GM18511 (cell line): ENCODE data around the gene TBC1D4.

Experiments used
- ATAC-seq: cut with Tn5 transposase; IDR thresholded peaks from one replicate; pipeline ENCODE4 v1.9.1; 2021; ENCODE audit warnings: mild to moderate bottlenecking, moderate library complexity; ENCODE audit not compliant: unreplicated experiment

Gene TBC1D4

DNA sequence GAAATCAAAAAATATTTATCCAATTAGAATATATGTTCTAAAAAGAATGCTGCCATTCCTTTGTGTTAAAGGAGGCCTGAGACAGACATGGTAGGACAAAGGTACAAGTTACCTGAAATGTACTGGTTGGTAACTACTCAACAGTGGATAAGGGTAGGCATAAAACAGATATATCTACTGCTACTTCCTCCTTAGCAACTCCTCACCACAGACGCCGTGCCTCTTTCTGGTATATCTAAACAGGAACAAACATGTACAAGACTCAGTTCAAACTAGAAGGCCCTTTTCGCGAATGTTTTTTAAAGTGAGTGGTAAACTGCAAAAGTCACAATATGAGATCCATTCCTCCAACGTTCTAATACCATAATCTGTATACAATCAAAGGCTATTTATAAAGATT is 86.9 kb downstream of the TBC1D4 start:
- peak; percentile 79 for ATAC-seq

DNA sequence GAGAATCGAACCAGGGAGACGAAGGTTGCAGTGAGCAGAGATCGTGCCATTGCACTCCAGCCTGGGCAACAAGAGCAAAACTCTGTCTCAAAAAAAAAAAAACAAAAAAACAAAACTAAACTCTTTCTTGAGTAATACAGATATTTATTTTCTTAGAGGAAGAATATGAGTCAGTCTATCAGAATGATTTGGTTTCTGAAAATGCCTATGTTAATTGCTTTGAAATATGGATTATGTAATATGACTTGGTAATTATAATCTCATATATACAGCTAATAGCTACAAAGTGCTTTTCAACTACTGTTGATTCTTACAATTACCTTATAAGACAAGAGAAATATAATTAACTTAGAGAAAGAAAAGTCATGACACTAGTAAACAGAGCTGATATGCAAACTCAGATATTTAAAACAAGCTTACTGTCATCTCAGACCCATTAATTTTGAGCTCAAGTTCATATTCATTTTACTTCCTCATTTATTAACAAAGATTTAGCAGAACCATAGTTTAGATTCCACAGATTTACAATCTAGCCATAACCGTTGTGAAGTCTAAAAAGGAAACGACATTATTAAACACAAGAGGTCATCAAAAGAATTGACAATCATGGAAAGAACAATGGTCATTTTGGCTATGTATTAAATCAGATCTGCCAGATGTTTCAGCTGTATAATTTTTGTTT is 88.0 kb downstream of the TBC1D4 start:
- ATAC-seq: no peak

DNA sequence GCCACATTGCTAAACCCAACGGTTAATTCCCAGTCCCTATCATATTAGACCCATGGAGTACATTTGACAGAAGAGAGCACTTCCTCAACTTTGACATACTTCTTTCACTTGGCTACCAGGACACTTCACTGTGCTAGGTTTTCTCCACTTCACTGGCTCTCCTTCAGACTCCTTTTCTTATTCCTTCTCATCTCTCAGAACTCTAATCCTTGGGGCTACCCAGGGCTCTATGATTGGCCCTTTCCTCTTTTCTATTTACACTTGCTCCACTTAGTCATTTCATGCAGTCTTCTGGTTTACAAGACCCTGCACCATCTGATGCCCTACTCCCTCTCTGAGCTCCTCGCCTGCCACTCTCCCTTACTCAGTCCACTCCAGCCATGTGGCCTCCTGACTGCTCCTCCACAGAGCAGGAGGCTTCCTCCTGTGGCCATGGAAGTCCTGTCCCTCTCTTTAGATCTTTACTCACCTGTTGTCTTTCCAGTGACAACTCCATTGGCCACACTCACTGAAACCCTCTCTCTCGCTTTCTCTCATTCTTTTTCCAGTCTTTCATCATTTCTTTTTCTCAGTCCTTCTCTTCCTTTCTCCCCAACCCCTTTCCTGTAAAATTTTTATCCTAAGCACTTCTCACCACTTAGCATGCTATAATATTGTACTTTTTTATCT is 90.4 kb downstream of the TBC1D4 start:
- ATAC-seq: peak; percentile 48

DNA sequence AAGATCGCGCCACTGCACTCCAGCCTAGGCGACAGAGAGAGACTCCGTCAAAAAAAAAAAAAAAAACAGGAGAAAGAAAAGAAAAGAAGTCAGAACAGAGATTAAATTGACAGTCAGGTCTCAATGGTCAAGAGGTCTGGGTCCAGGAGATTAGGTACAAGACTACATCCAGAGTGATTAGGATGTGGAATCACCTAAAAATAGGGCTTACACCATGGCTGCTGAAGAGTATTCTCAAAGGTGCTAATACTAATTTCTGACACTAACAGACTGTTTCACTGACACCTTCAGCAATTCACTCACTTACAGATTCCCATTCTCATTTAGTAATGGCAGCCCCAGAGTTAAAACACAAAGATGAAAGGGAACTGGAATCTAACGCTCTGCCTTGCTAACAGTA is 91.7 kb downstream of the TBC1D4 start:
- ATAC-seq: no peak

DNA sequence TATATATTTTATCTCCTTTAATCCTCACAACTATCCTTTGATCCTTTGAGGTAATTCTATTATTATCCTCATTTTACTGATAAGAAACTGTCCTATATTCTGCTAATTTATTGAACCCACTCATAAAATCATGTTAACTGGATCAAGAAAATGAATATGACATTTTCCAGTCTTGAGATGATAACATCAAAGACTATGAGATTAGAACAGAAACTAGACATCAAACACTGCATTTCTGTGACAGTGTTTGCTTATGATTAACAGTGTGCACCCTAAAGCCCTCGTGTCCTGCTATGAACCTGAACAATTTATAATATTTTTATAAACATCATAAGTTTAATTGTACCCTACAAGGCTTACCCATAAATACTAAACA is 96.3 kb downstream of the TBC1D4 start:
- ATAC-seq: no peak

DNA sequence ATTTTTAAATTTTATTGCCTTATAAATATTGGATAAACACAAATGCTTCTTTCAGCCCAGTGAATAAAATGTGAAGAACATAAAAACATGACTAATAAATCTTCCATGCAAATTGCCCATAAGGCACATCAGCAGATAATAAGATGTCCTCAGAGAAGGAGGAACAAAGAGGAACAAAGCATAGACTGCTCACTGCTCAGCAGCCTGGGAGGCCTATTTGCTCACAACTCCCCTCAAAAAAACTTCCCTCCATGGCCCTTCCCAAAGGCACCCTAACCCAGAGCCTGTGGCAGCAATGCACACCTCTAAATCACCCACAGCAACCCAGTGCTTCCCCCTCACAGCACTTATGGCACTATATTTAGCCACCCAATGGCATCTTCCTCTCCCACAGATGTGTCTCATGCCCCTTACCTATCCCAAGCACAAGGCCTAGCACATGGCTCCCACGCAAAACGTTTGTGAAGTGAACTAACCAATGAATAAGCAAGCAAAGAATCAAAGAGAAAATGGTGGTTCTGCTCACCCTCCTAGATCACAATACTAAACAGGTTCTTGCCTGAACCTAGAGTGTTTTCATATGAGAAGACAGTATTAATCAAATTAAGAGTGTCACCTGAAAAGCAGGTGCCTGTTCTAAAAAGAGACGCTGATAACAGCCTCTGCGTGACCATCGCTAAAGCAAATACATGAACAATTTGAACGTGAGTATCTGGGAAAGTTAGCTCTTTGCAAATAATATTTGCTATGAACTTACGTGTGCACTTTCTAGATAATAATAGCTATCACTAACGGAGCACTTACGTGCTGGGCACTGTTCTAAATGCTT is 96.9 kb downstream of the TBC1D4 start:
- peak; percentile 43 for ATAC-seq

DNA sequence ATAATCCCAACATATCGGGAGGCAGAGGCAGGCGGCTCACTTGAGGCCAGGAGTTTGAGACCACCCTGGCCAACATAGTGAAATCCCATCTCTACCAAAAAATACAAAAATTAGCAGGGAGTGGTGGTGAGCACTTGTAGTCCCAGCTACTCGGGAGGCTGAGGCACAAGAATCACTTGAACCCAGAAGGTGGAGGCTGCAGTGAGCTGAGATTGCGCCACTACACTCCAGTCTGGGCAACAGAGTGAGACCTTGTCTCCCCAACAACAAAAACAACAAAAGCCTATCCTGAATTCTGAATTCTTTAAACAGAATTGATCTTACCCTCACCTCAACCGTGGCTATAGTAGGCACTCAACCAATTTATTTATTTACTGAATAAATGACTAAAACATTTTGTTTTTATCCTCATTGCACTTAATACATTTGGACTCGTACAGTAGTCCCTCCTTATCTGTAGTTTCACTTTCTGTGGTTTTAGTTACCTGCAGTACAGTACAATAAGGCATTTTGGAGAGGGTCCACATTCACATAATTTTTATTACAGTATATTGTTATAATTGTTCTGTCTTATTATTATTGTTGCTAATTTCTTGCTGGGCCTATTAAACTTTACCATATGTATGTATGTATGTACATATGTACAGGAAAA is 98.8 kb downstream of the TBC1D4 start:
- no peak for ATAC-seq

DNA sequence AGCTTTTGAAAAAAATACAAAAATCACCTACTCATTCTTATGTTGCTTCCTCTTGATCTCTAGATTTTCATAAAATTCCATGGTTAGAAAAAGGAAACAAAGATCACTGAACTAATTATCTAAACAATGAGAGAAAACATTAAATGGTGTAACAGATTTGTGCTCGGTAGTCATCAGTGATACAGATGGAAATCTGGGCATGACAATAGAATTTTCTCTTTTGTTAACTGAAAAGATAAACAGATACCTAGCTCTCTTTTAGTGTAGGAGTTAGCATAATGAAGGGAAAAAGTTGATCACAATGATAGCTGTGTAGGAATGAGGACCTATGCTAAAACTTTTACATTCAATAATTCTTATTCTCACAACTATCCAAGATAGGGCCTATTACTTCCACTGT is 103.7 kb downstream of the TBC1D4 start:
- ATAC-seq: no peak

DNA sequence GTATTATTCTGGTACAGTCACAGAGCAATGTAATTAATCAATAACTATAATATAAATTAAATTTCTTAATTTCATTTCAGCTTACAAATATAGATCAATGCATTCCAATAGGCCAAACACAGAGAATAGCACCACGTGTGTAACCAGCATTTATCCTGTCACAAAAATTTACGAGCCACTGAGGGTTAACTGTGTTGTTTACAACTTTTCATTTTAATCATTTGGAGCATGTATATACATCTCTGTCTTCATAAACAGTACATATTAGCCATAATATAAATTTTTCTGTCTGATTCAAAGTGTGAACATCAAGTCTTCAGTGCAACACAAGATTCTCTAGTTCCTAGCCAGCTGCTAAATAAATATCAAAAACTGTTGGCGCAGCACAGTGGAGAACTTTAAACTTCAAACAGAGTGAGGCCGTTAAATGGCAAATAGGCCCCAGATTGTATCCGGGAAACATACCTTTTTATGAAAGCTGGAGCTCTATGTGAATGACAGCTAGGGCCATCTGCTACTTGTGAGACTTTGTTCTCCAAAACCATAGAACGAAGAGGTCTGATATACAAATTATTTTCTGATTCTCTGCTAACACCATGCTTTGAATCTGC is 105.1 kb downstream of the TBC1D4 start:
- ATAC-seq: no peak

DNA sequence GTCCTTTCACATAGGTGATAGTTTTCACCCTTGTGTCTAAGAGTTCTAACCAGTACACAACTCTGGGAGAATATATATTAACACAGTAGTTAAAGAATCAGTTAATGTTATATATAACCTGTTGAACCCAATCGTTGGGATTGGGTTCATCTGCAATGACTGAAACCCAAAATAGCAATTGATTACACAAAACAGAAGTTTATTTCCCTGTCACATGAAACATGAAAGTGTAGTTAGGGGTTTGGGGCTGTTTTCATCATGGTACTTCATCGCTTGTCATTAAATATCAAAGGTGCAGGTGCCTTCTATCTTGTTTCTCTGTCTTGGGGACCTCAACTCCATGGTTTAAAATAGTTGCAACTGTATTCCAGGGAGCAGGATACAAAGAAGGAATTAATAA is 106.6 kb downstream of the TBC1D4 start:
- ATAC-seq: no peak

DNA sequence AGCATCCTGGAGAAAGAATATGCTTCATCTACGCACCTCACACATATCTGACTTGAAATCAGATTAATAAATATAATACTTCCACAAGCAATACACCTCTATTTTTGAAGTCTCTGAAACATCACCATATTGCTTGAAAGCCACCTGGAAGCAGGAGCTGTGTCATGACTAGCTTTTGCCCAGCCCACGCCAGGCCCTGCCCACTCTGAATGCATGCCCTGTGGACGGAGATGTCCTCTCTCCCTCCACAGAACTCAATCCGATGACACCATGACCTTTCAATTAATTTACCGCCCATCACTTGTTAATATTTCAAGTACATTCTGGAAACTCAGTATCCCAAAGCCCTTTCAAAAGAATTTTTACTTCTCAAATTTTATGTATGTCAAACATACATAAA is 108.0 kb downstream of the TBC1D4 start:
- no peak for ATAC-seq

DNA sequence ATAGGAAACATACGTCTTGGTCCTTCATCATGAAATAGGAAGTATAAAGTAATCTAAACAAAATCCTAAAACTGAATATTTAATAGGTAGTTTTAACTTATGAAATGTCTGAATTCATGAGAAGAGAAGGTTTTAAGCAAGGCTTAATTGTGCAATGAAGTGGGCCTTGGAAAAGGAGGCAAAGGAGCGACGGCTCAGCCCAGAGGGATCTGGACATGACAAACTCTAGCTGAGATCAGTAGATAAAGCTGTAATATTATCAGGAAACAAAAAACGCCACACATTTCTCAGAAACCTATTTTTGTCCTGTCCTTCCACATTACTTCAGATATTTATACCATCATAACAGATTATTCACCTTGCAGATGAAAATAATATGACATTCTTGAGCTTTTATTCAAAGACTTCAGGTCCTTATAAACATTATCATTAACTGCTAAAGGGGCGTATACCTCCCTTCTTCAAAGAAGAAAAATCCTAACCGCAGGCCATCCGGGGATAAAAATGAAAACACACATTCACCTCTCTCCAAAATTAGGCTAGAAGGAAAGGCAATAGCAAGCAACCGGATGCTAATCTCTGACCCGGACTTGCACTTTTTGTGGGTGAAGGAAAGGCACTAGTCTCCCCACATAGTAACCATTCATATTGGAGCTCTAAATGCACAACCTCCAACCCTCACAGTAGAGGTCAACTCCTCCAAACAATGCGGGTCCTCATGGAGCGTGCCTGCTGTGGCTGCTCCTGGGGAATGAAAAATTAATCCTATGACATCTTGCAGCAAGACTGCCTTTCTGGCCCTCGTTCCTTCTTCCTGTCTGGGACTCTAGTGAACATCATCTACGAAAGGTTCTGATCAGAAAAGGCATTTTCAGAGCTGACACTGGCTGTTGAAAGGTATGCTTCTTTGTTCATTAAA is 108.8 kb downstream of the TBC1D4 start:
- ATAC-seq: no peak

DNA sequence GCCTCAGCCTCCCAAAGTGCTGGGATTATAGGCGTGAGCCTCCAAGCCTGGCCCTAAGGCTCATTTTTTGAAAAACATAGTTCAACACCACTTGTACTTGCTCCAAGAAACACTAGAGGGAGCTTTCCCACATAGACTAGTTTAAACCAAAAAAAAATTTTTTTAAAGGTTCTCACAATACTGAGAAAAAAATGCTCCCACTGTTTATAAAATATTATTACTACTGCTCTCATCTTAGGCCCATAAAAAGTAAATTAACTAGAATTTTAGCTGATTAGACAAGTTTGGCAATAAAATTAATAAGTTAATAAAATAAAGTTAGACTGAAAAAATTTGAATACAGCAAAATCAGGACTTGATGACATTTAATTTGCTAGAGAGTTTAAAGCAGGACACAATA is 109.5 kb downstream of the TBC1D4 start:
- peak; percentile 60 for ATAC-seq

DNA sequence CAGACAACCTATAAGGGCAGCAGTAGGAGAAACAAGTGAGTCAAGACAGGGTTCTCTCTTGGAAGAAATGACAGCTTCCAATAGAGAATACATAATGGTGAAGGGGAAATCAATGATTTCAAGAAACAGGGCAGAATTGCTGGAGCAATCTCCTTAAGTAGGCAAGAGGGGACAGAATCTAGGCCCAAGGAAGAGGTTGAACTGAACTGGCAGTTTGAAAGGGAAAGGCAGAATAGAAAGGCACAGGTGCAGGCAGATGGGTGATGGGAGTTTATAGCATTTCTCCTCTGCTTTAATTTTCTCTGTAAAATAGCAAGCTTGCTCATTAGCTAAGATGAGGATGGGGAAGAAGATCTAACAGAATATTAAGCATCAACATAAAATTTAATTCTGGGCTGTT is 110.8 kb downstream of the TBC1D4 start:
- ATAC-seq: no peak

DNA sequence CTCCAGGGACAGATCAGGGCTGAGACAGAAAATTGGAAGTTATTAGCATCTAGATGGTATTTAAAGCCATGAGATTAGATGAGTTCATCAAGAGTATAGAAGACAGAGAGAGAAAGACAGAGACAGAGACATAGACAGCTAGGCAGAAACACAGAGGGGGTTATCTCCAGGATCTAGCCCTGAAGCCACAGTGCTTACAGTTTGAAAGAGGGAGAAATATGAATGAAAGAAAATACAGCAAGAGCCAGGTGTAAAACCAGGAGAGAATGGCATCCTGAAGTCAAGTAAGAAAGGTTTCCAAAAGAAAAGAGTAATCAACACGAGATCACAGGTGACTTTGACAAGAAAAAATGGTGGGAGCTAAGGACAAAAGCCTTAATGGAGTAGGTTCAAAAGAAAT is 111.2 kb downstream of the TBC1D4 start:
- no peak for ATAC-seq

DNA sequence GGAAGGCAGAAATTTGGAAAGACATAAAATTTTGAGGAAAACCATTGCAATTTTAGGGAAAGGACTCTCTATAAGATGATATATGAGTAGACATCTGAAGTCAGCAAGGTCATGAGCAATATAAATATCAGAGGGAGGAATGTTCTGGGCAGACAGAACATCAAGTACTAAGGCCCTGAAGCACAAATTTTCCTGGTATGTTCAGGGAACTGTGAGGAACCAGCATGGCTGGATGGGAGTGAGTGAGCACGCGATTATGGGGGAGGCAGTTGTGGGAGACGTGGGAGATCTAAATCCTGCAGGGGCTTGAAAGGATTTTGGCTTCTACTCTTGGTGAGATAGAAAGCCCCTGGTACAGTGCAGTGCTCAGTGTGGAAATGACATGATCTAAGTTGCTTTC is 112.0 kb downstream of the TBC1D4 start:
- ATAC-seq: no peak

DNA sequence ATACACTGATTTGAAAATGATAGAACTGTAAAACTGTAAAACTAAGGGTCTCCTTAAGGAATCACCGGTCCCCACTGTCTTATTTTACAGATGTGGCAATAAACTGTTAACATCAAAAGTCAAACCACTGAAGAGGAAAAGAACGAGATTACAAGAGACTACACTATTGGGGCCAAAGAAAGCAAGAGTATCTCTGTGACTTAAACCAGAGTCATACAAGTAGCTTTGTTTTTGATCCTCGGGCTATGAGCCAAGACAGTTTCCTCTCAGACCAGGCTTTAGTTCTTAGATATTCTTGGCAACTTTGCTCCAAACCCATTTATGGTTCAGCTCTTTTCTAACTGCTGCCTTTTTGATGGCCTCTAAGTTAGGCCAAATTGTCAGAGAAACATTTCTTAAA is 113.8 kb downstream of the TBC1D4 start:
- no peak for ATAC-seq

DNA sequence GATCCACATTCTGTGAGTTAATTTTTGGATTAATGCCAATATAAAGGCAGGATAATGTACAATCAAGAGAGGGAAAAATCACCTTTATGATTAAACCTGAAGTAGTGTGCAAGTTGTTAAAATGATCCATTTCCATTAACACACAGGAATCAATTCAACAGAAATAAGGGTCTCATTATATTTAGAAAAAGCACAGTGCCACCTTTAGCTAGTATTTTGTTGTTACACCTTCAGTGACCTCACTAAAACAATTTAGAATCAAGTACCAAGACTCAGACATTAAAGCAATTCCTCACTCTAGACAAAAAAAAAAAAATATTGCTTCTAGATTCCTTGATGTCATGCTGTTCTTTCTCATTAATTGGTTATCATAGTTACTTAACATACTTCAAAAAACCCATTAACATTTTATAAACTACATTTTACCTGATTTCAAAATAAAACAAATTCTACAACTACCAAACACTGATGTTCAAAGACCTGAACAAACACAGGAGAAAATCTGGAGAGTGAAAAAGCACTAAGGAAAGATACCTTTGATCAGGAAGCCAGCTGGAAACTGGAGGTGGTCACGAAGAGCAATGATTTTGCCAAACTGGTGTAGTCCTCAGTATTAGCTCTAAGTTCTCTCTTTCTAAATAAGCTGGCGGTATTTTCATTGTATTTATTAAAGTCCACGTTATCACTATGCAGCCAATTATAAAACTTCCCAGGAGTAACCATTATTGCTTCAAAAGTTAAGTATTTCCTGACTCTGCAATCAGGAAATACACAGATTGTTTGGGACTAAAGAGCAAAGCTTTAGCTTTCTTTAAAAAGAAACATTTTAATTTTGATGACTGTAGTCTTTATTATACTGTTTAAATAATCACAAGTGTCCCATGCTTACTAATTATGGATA is 115.3 kb downstream of the TBC1D4 start:
- no peak for ATAC-seq

DNA sequence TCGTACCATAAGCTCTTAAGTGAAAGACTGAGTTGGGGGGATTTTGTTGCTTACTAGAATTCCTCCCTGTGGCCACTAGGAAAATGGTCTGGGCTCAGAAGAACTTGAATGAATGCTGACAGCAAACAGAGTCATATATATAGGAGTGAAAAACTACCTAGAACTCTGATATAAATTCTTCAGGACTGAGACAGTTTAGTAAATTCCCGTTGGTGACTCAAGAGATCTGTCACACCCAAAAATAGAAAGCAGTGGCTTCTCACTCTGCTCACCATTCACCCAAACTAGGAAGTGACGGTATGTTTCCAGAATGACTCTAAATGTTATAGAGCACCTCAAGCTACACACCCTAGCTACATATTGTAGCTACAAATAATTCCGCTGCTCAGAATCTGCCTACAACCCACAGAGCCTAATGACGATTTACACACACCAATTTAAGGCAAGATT is 116.2 kb downstream of the TBC1D4 start:
- peak; percentile 90 for ATAC-seq
